Thyroid gland (tissue), 4 donors: Measurements from ENCODE around the gene PRKCA. TPM values are rescaled to one million over a fixed set of nuclear protein-coding genes. Genes with fewer than 3 reads are reported as not detected.

Experiments
- DNase-seq, 2 donors: peaks; one replicate each; pipeline ENCODE4 v3.0.0-alpha.2; 2019
- H3K27ac ChIP-seq, 3 donors: fragments of 200-600 bp; sonication (generic); 1 replicate in 2 of 3; 2 replicates in 1 of 3; pipeline ENCODE4 v1.5.1; 2016 to 2019; ENCODE audit warnings: mild to moderate bottlenecking in 1 of 3, moderate library complexity in 1 of 3
- H3K27me3 ChIP-seq: fragments of 200-600 bp; sonication (generic); one replicate; pipeline ENCODE4 v1.5.1; 2019
- H3K36me3 ChIP-seq, 2 donors: fragments of 200-600 bp; sonication (generic); one replicate each; pipeline ENCODE4 v1.5.1; 2016 to 2019
- H3K4me1 ChIP-seq, 2 donors: fragments of 200-600 bp; sonication (generic); one replicate each; pipeline ENCODE4 v1.5.1; 2017 to 2019
- H3K4me3 ChIP-seq, 3 donors: fragments of 200-600 bp; sonication (generic); replicated peaks in 1 of 3; 1 replicate in 2 of 3; 2 replicates in 1 of 3; pipeline ENCODE4 v1.5.1; 2016; ENCODE audit warnings: mild to moderate bottlenecking in 1 of 3
- H3K9me3 ChIP-seq: fragments of 200-600 bp; sonication (generic); one replicate; pipeline ENCODE4 v1.5.1; 2017
- CTCF ChIP-seq, 6 experiments: fragments of 200-600 bp in 3 of 6; fragments of 450-650 bp in 3 of 6; sonication (generic) in 3 of 6; IDR thresholded peaks; one replicate each; pipeline ENCODE4 v1.5.1; 2016 to 2019; ENCODE audit warnings: antibody characterized with exemption in 6 of 6, mild to moderate bottlenecking in 2 of 6, inconsistent platforms in 1 of 6, moderate library complexity in 1 of 6
- POLR2A ChIP-seq, 2 donors: fragments of 450-650 bp; IDR thresholded peaks; one replicate each; pipeline ENCODE4 v1.6.1; 2017; ENCODE audit warnings: antibody characterized with exemption in 2 of 2, mild to moderate bottlenecking in 2 of 2, moderate library complexity in 1 of 2
- WGBS, 2 donors: methylation state at CpG; one replicate each; pipeline ENCODE4 v1.1.5; 2017; 5-methylcytosine and 5-hydroxymethylcytosine counted together
- intact Hi-C: fragments of 100-400 bp; cut with DNase I; formaldehyde crosslinking; loops from one replicate; pipeline ENCODE4 v1.15.1; 2023
- total RNA-seq, 4 donors: library from RNA; depleted of rRNA; stranded (reverse); fragments of >200 nt; gene quantifications; one replicate each; pipeline ENCODE4 v1.2.3, GENCODE V29; 2016

Gene PRKCA
- total RNA-seq, 4 donors from 2014 or later: 6.7 to 24.2 (median 15.3) TPM

DNA sequence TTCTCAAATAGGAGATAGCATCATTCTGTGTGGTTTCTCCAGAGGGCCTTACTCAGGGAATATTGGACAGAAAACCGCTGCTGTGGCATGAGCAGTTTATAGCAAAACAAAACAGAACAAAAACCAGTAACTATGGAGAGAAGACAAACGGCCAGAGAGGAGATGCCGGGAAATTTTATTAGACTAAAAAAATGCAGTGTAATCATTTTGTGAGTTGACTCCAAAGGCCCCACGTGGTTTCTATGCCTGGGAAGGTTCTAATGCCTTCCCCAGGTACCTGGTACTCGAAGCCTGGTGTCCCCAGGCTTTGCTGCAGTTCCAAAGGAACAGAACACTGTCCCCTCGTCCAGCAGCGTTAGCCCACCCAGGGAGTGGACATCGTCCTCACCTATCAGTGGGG is 519.6 kb downstream of the PRKCA start:
- no peak for TF ChIP-seq CTCF (IDR thresholded peaks at IDR 0.05)
- H3K9me3 ChIP-seq: no peaks in the 10 kb centered on the region
- H3K27ac ChIP-seq: no peak overlapping the region
- no peak for DNase-seq
- no peaks in the 10 kb centered on the region for H3K4me1 ChIP-seq
- H3K36me3 ChIP-seq: no peaks in the 10 kb centered on the region
- 69 to 79% methylated on average over 8 of the region's 8 CpGs for WGBS, 2 donors
- no peaks in the 10 kb centered on the region for H3K27me3 ChIP-seq
- no peak overlapping the region for H3K4me3 ChIP-seq
- intact Hi-C loops: no loop called here

DNA sequence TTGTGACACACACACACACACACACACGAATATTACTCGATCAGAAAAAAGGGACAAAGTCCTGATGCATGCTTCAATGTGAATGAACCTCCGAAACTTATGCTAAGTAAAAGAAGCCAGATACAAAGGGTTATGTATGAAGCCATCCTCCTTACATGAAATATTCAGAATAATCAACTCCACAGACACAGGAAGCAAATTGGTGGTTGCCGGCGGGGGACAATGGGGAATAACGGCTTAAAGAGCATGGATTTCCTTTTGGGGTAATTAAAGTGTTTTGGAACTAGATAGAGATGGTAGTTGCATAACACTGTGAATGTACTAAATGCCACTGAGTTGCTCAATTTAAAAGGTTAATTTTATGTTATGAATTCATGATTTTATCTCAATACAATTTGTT is 524.4 kb downstream of the PRKCA start:
- intact Hi-C loops: no loop called here
- Histone ChIP-seq H3K4me1 (peaks cover 0 to 5% of the 10 kb centered on the region in 2 donors), H3K27ac (no peak overlapping the region), H3K4me3 (no peak overlapping the region), H3K27me3 (no peaks in the 10 kb centered on the region), H3K36me3 (no peaks in the 10 kb centered on the region), H3K9me3 (no peaks in the 10 kb centered on the region)
- TF ChIP-seq CTCF (IDR thresholded peaks at IDR 0.05): no peak
- TF ChIP-seq POLR2A (IDR thresholded peaks at IDR 0.05): no peak
- WGBS, 2 donors: 85 to 88% methylated on average over 6 of the region's 6 CpGs
- DNase-seq: no peak

- no peak for TF ChIP-seq POLR2A (IDR thresholded peaks at IDR 0.05)
- TF ChIP-seq CTCF (IDR thresholded peaks at IDR 0.05): no peak
Observed at GRCh38 chr17:66829386-66829864, 527.0 kb downstream of the PRKCA start.

GRCh38 chr17:66829883-66830282 is 527.5 kb downstream of the PRKCA start:
- WGBS, 2 donors: 4 to 7% methylated on average over 10 of the region's 10 CpGs
- DNase-seq: no peak
- intact Hi-C loops: no loop called here
- Histone ChIP-seq H3K27ac (no peak overlapping the region), H3K27me3 (no peaks in the 10 kb centered on the region), H3K9me3 (no peaks in the 10 kb centered on the region), H3K36me3 (no peaks in the 10 kb centered on the region), H3K4me3 (no peak overlapping the region), H3K4me1 (peaks cover 0 to 9% of the 10 kb centered on the region in 2 donors)
- no peak for TF ChIP-seq CTCF (IDR thresholded peaks at IDR 0.05)
- TF ChIP-seq POLR2A (IDR thresholded peaks at IDR 0.05): no peak

More at GRCh38 chr17:66829386-66829864, 527.0 kb downstream of the PRKCA start:
- DNase-seq: peak; percentile 50 to 69
- Histone ChIP-seq H3K4me1 (peaks cover 0 to 5% of the 10 kb centered on the region in 2 donors), H3K27ac (no peak overlapping the region), H3K4me3 (no peak overlapping the region), H3K36me3 (no peaks in the 10 kb centered on the region), H3K9me3 (no peaks in the 10 kb centered on the region), H3K27me3 (no peaks in the 10 kb centered on the region)
- WGBS, 2 donors: 4 to 9% methylated on average over 11 to 18 of the region's 18 CpGs
- intact Hi-C loops: no loop called here

DNA sequence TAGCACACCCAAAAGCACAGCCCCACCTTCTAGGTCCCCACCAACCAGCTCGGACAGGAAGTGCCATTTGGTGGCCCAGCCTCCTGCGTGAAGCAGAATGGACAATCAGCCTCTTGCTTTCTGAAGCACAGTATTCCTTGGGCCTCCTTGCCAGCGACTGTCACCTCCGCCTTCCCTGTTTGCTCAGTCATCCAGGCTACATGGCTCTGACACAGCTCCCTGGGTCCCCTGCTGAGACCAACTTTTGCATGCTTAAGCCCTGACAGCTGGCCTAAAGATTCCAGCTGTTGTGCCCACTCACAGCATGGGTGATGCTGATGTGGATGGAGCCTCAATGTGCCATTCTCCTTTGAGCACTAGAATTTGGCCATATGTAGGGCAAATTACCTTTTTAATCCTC is 528.0 kb downstream of the PRKCA start:
- no peak for DNase-seq
- Histone ChIP-seq H3K4me1 (peaks cover 0 to 10% of the 10 kb centered on the region in 2 donors), H3K36me3 (no peaks in the 10 kb centered on the region), H3K27ac (no peak overlapping the region), H3K4me3 (no peak overlapping the region), H3K9me3 (no peaks in the 10 kb centered on the region), H3K27me3 (no peaks in the 10 kb centered on the region)
- WGBS, 2 donors: 21 to 23% methylated on average over 4 of the region's 4 CpGs
- intact Hi-C loops: no loop called here
- TF ChIP-seq POLR2A (IDR thresholded peaks at IDR 0.05) (no peak), CTCF (IDR thresholded peaks at IDR 0.05) (no peak)
